HCT116 (cell line): ENCODE measurements around the gene AADACL4. TPM values are rescaled to one million over a fixed set of nuclear protein-coding genes. Genes with fewer than 3 reads are reported as not detected.

Experiments
- ATAC-seq: fragments of 200-7000 bp; cut with Tn5 transposase; 2 replicates; pipeline ENCODE4 v1.9.1; 2020; ENCODE audit warnings: mild to moderate bottlenecking, moderate library complexity
- BruUV-seq: library from RNA; stranded (reverse); fragments of 400-500 nt; replicated peaks from 2 replicates; lab custom pipeline; 2021; lab: Mats Ljungman, UMichigan
- CTCF ChIA-PET: fragments of 300-600 bp; sonication (Branson Sonifier 250); formaldehyde crosslinking; loops from one replicate; lab custom pipeline; 2021; ENCODE audit warnings: antibody characterized with exemption; lab: Charles Lee
- POLR2A ChIA-PET: fragments of 300-600, 350-600 bp; sonication (Branson Sonifier 250); formaldehyde crosslinking; loops from one replicate; lab custom pipeline; 2021; ENCODE audit warnings: antibody characterized with exemption; lab: Charles Lee
- RAD21 ChIA-PET, 2 experiments: fragments of 300-600 bp; sonication (Branson Sonifier 250); formaldehyde crosslinking; loops; one replicate each; lab custom pipeline; 2023; ENCODE audit warnings: low total read pairs in 2 of 2; ENCODE audit not compliant: uncharacterized antibody in 2 of 2, unreplicated experiment in 2 of 2, low non-redundant PET in 1 of 2; lab: Charles Lee
- DNase-seq: peaks from one replicate; pipeline ENCODE4 v3.0.0-alpha.2; 2010; ENCODE audit warnings: low read depth, low spot score
- H2AFZ ChIP-seq: fragments of 200-600 bp; shearing (Covaris generic), sonication (generic); 2 replicates; pipeline ENCODE4 v1.6.1; 2017; ENCODE audit warnings: low read depth, mixed run types, mixed read lengths, antibody characterized with exemption, low read length; ENCODE audit not compliant: poor library complexity, severe bottlenecking
- H3K27ac ChIP-seq: 2 replicates; pipeline ENCODE4 v1.5.1; 2012; ENCODE audit warnings: low read depth, low read length
- H3K27me3 ChIP-seq: fragments of 200-600 bp; sonication (generic); 2 replicates; pipeline ENCODE4 v1.6.1; 2016; ENCODE audit warnings: mixed run types, low read length, mixed read lengths; ENCODE audit not compliant: insufficient read depth
- H3K36me3 ChIP-seq, 2 experiments: fragments of 200-500 bp in 1 of 2; fragments of 200-600 bp in 1 of 2; sonication (Bioruptor generic) in 1 of 2; sonication (generic) in 1 of 2; 2 replicates each; pipeline versions ENCODE4 v1.5.1 to v1.6.1; 2014 to 2016; ENCODE audit warnings: low read length in 2 of 2, inconsistent platforms in 1 of 2, mixed read lengths in 1 of 2, mixed run types in 1 of 2; ENCODE audit not compliant: insufficient read depth in 2 of 2, control insufficient read depth in 1 of 2
- H3K4me1 ChIP-seq, 2 experiments: fragments of 200-600 bp in 1 of 2; sonication (generic) in 1 of 2; 2 replicates each; pipeline versions ENCODE4 v1.5.1 to v1.6.1; 2012 to 2017; ENCODE audit warnings: low read length in 2 of 2, inconsistent platforms in 1 of 2, mild to moderate bottlenecking in 1 of 2, mixed read lengths in 1 of 2, mixed run types in 1 of 2, moderate library complexity in 1 of 2; ENCODE audit not compliant: insufficient read depth in 2 of 2, control insufficient read depth in 1 of 2
- H3K4me2 ChIP-seq: fragments of 200-600 bp; sonication (generic); 2 replicates; pipeline ENCODE4 v1.6.1; 2017; ENCODE audit warnings: mixed run types, low read length, mixed read lengths
- H3K4me3 ChIP-seq, 2 experiments: fragments of 200-600 bp in 1 of 2; sonication (generic) in 1 of 2; replicated peaks in 1 of 2; 2 replicates each; pipeline ENCODE4 v1.5.1; 2011 to 2016; ENCODE audit warnings: low read length in 2 of 2, control low read depth in 1 of 2, low read depth in 1 of 2, mild to moderate bottlenecking in 1 of 2, mixed read lengths in 1 of 2, mixed run types in 1 of 2
- H3K79me2 ChIP-seq: fragments of 200-600 bp; sonication (generic); 2 replicates; pipeline ENCODE4 v1.6.1; 2017; ENCODE audit warnings: mild to moderate bottlenecking, mixed run types, low read length, moderate library complexity, mixed read lengths; ENCODE audit not compliant: insufficient read depth
- H3K9ac ChIP-seq: fragments of 200-600 bp; sonication (generic); 2 replicates; pipeline ENCODE4 v1.6.1; 2016; ENCODE audit warnings: low read length, mixed read lengths
- H3K9me2 ChIP-seq: fragments of 200-600 bp; sonication (generic), shearing (Covaris generic); 2 replicates; pipeline ENCODE4 v1.6.1; 2017; ENCODE audit warnings: mixed run types, mild to moderate bottlenecking, moderate library complexity; ENCODE audit not compliant: insufficient read depth
- H3K9me3 ChIP-seq, 2 experiments: fragments of 200-500 bp in 1 of 2; fragments of 200-600 bp in 1 of 2; sonication (Bioruptor generic) in 1 of 2; sonication (generic) in 1 of 2; 2 replicates each; pipeline ENCODE4 v1.6.1; 2014 to 2017; ENCODE audit warnings: low read length in 2 of 2, mixed read lengths in 2 of 2, inconsistent platforms in 1 of 2, low read depth in 1 of 2, mild to moderate bottlenecking in 1 of 2, mixed run types in 1 of 2, moderate library complexity in 1 of 2; ENCODE audit not compliant: control insufficient read depth in 1 of 2, insufficient read depth in 1 of 2
- H4K20me1 ChIP-seq: fragments of 200-600 bp; sonication (generic), shearing (Covaris generic); 2 replicates; pipeline ENCODE4 v1.6.1; 2017; ENCODE audit warnings: mixed run types, mild to moderate bottlenecking, moderate library complexity; ENCODE audit not compliant: insufficient read depth
- CBX3 ChIP-seq: IDR thresholded peaks from 2 replicates; pipeline ENCODE4 v1.6.1; 2012; ENCODE audit warnings: low read depth
- CEBPB ChIP-seq: IDR thresholded peaks from 2 replicates; pipeline ENCODE4 v1.6.1; 2012; ENCODE audit warnings: low read depth
- CTCF ChIP-seq, 3 experiments: fragments of 200-600 bp in 1 of 3; sonication (generic) in 1 of 3; IDR thresholded peaks in 2 of 3; conservative IDR thresholded peaks in 1 of 3; 2 replicates each; pipeline ENCODE4 v1.5.1; 2012 to 2017; ENCODE audit warnings: low read depth in 2 of 3, low read length in 2 of 3, antibody characterized with exemption in 1 of 3, borderline replicate concordance in 1 of 3, control low read depth in 1 of 3, mild to moderate bottlenecking in 1 of 3, mixed read lengths in 1 of 3, mixed run types in 1 of 3, moderate library complexity in 1 of 3; ENCODE audit not compliant: insufficient read depth in 1 of 3
- EGR1 ChIP-seq: IDR thresholded peaks from 2 replicates; pipeline ENCODE4 v1.6.1; 2012; ENCODE audit warnings: low read depth
- EZH2phosphoT487 ChIP-seq: fragments of 200-600 bp; IDR thresholded peaks from 2 replicates; pipeline ENCODE4 v1.6.1; 2018; ENCODE audit warnings: antibody characterized with exemption, borderline replicate concordance
- TCF7L2 ChIP-seq: IDR thresholded peaks from 2 replicates; pipeline ENCODE4 v1.7.0; 2011; ENCODE audit warnings: borderline replicate concordance, inconsistent platforms; ENCODE audit not compliant: insufficient read depth, insufficient read length; ENCODE audit errors: extremely low read depth
- YY1 ChIP-seq: IDR thresholded peaks from 2 replicates; pipeline ENCODE4 v1.6.1; 2011; ENCODE audit warnings: low read length, low read depth, moderate library complexity, mild to moderate bottlenecking; ENCODE audit not compliant: insufficient replicate concordance; ENCODE audit errors: extremely low read depth
- ZBTB33 ChIP-seq: IDR thresholded peaks from 2 replicates; pipeline ENCODE4 v1.6.1; 2011; ENCODE audit warnings: mild to moderate bottlenecking, low read length, moderate library complexity; ENCODE audit not compliant: insufficient replicate concordance; ENCODE audit errors: extremely low read depth
- ZFX ChIP-seq: fragments of 450-650 bp; IDR thresholded peaks from 2 replicates; pipeline ENCODE4 v1.6.1; 2017
- intact Hi-C: fragments of 100-400 bp; cut with micrococcal nuclease; formaldehyde crosslinking; loops from 2 replicates; pipeline ENCODE4 v1.10.0; 2022
- total RNA-seq: library from RNA; stranded (reverse); gene quantifications from one replicate; pipeline ENCODE4 v1.2.1, GENCODE V29; 2021; ENCODE audit not compliant: unreplicated experiment

Gene AADACL4
- total RNA-seq, 1 experiment from 2014 or later, result not detected

- no peak overlapping the region for H3K4me3 ChIP-seq
- ChIA-PET CTCF (no interaction called here), RAD21 (no interaction called here), POLR2A (no interaction called here)
- DNase-seq (no peak), ATAC-seq (no peak)
- no peaks in the 10 kb centered on the region for H3K9me2 ChIP-seq
- TF ChIP-seq CEBPB (no peak), CTCF (IDR thresholded peaks at IDR 0.05 in 2 of 3, conservative IDR thresholded peaks at IDR 0.05 in 1 of 3; ENCODE audit: borderline replicate concordance in 1 of 3, insufficient read depth in 1 of 3, low read depth in 2 of 3, low read length in 2 of 3) (no peak), EZH2phosphoT487 (no peak), YY1 (no peak), EGR1 (no peak), ZBTB33 (no peak), TCF7L2 (no peak), ZFX (no peak), CBX3 (no peak)
- H3K79me2 ChIP-seq, result no peaks in the 10 kb centered on the region
- no peak overlapping the region for H2AFZ ChIP-seq
- no peaks in the 10 kb centered on the region for H4K20me1 ChIP-seq
- no TSS peak for BruUV-seq
- H3K9ac ChIP-seq, result no peak overlapping the region
- H3K9me3 ChIP-seq, result no peaks in the 10 kb centered on the region
- no peak overlapping the region for H3K27ac ChIP-seq
- H3K27me3 ChIP-seq, result no peaks in the 10 kb centered on the region
- H3K4me1 ChIP-seq, result no peaks in the 10 kb centered on the region
- intact Hi-C loops, result no loop called here
- H3K4me2 ChIP-seq, result no peak overlapping the region
- H3K36me3 ChIP-seq, result no peaks in the 10 kb centered on the region
These were observed 46.3 kb downstream of the AADACL4 start for GRCh38 chr1:12690156-12690555.
